SK-N-SH (cell line): ENCODE measurements around the gene UNKL. TPM values are rescaled to one million over a fixed set of nuclear protein-coding genes. Genes with fewer than 3 reads are reported as not detected.

Source experiments
- CTCF ChIA-PET: fragments of 300-600, 350-600 bp; formaldehyde crosslinking; extraction: SDS; loops from one replicate; lab custom pipeline; 2021; lab: Yijun Ruan, JAX
- POLR2A ChIA-PET: fragments of 350-600 bp; sonication (Branson Sonifier 250); formaldehyde crosslinking; extraction: SDS; loops from one replicate; lab custom pipeline; 2020; ENCODE audit warnings: antibody characterized with exemption, inconsistent platforms; lab: Yijun Ruan, JAX
- DNase-seq: peaks from one replicate; pipeline ENCODE4 v3.0.0; 2012
- H2AFZ ChIP-seq: fragments of 200-600 bp; sonication (generic); 2 replicates; pipeline ENCODE4 v1.8.1; 2016; ENCODE audit warnings: antibody characterized with exemption, mild to moderate bottlenecking, low read depth
- H3F3A ChIP-seq: fragments of 200-600 bp; sonication (generic); replicated peaks from 2 replicates; pipeline ENCODE3; 2016; ENCODE audit warnings: antibody characterized with exemption, mild to moderate bottlenecking; ENCODE audit not compliant: insufficient read depth
- H3K27ac ChIP-seq, 2 experiments: fragments of 200-500 bp in 1 of 2; fragments of 200-600 bp in 1 of 2; sonication (Bioruptor generic) in 1 of 2; sonication (generic), shearing (Covaris generic) in 1 of 2; 2 replicates each; pipeline versions ENCODE4 v1.5.1 to v1.6.1; 2014 to 2016; ENCODE audit warnings: low read depth in 2 of 2, inconsistent platforms in 1 of 2, low read length in 1 of 2, mild to moderate bottlenecking in 1 of 2, mixed read lengths in 1 of 2
- H3K27me3 ChIP-seq: fragments of 200-600 bp; sonication (generic), shearing (Covaris generic); 2 replicates; pipeline ENCODE4 v1.6.1; 2016; ENCODE audit warnings: mixed run types; ENCODE audit not compliant: insufficient read depth
- H3K36me3 ChIP-seq, 2 experiments: fragments of 200-500 bp in 1 of 2; fragments of 200-600 bp in 1 of 2; sonication (Bioruptor generic) in 1 of 2; sonication (generic) in 1 of 2; replicated peaks in 1 of 2; 2 replicates each; pipeline versions ENCODE3 to v1.5.1; 2014 to 2016; ENCODE audit warnings: low read length in 1 of 2, mild to moderate bottlenecking in 1 of 2; ENCODE audit not compliant: insufficient read depth in 2 of 2, control insufficient read depth in 1 of 2
- H3K4me1 ChIP-seq, 2 experiments: fragments of 200-500 bp in 1 of 2; fragments of 200-600 bp in 1 of 2; sonication (Bioruptor generic) in 1 of 2; sonication (generic), shearing (Covaris generic) in 1 of 2; 2 replicates each; pipeline versions ENCODE4 v1.5.1 to v1.6.1; 2014 to 2016; ENCODE audit warnings: low read depth in 1 of 2, low read length in 1 of 2, mixed run types in 1 of 2; ENCODE audit not compliant: insufficient read depth in 2 of 2, control insufficient read depth in 1 of 2
- H3K4me2 ChIP-seq: fragments of 200-600 bp; sonication (generic), shearing (Covaris generic); 2 replicates; pipeline ENCODE4 v1.6.1; 2017; ENCODE audit warnings: mixed run types
- H3K4me3 ChIP-seq, 2 experiments: fragments of 200-500 bp in 1 of 2; fragments of 200-600 bp in 1 of 2; sonication (Bioruptor generic) in 1 of 2; sonication (generic), shearing (Covaris generic) in 1 of 2; 2 replicates each; pipeline versions ENCODE4 v1.5.1 to v1.8.1; 2014 to 2016; ENCODE audit warnings: low read depth in 2 of 2, inconsistent platforms in 1 of 2, low read length in 1 of 2, mild to moderate bottlenecking in 1 of 2, mixed read lengths in 1 of 2, moderate library complexity in 1 of 2
- H3K79me2 ChIP-seq: fragments of 200-600 bp; sonication (generic); 2 replicates; pipeline ENCODE4 v1.8.1; 2017; ENCODE audit warnings: mild to moderate bottlenecking; ENCODE audit not compliant: insufficient read depth
- H3K9ac ChIP-seq: fragments of 200-600 bp; sonication (generic); 2 replicates; pipeline ENCODE4 v1.6.1; 2017; ENCODE audit warnings: mixed run types
- H3K9me2 ChIP-seq: fragments of 200-600 bp; sonication (generic); 2 replicates; pipeline ENCODE4 v1.6.1; 2017; ENCODE audit warnings: mixed run types
- H3K9me3 ChIP-seq: fragments of 200-600 bp; sonication (generic); 2 replicates; pipeline ENCODE4 v1.6.1; 2017; ENCODE audit warnings: mixed run types, mild to moderate bottlenecking, moderate library complexity
- H4K20me1 ChIP-seq: fragments of 200-600 bp; sonication (generic); 2 replicates; pipeline ENCODE4 v1.6.1; 2017; ENCODE audit warnings: mild to moderate bottlenecking, mixed run types; ENCODE audit not compliant: insufficient read depth
- ELF1 ChIP-seq: IDR thresholded peaks from 2 replicates; pipeline ENCODE4 v1.4.0; 2012
- FOXJ3 ChIP-seq: sonication (generic); formaldehyde crosslinking; IDR thresholded peaks from 2 replicates; pipeline ENCODE4 v1.5.1; 2020; ENCODE audit warnings: mild to moderate bottlenecking, missing genetic modification reagents
- FOXM1 ChIP-seq: IDR thresholded peaks from 2 replicates; pipeline ENCODE4 v1.4.0; 2012; ENCODE audit warnings: low read depth, mild to moderate bottlenecking
- GATA2 ChIP-seq: sonication (generic); formaldehyde crosslinking; IDR thresholded peaks from 2 replicates; pipeline ENCODE4 v1.5.0; 2020; ENCODE audit warnings: mild to moderate bottlenecking, missing genetic modification reagents
- MAX ChIP-seq: IDR thresholded peaks from 2 replicates; pipeline ENCODE4 v1.4.0; 2012; ENCODE audit warnings: low read depth
- MEF2A ChIP-seq: IDR thresholded peaks from 2 replicates; pipeline ENCODE4 v1.4.0; 2012; ENCODE audit warnings: low read depth, borderline replicate concordance
- RAD21 ChIP-seq: IDR thresholded peaks from 2 replicates; pipeline ENCODE4 v1.6.1; 2012; ENCODE audit warnings: mild to moderate bottlenecking, low read length
- RFX5 ChIP-seq: IDR thresholded peaks from 2 replicates; pipeline ENCODE4 v1.6.1; 2012; ENCODE audit warnings: mild to moderate bottlenecking, improper control_type of control experiment, low read length
- RXRA ChIP-seq: IDR thresholded peaks from 2 replicates; pipeline ENCODE4 v1.4.0; 2012; ENCODE audit warnings: low read depth, mild to moderate bottlenecking, borderline replicate concordance
- SIN3A ChIP-seq: IDR thresholded peaks from 2 replicates; pipeline ENCODE4 v1.6.1; 2012; ENCODE audit warnings: low read depth, mild to moderate bottlenecking, low read length, moderate library complexity, borderline replicate concordance
- SMC3 ChIP-seq: IDR thresholded peaks from 2 replicates; pipeline ENCODE4 v1.6.1; 2012; ENCODE audit warnings: low read depth, low read length, improper control_type of control experiment
- TEAD4 ChIP-seq: IDR thresholded peaks from 2 replicates; pipeline ENCODE4 v1.4.0; 2012; ENCODE audit warnings: mild to moderate bottlenecking, borderline replicate concordance; ENCODE audit not compliant: insufficient read depth
- YY1 ChIP-seq: IDR thresholded peaks from 2 replicates; pipeline ENCODE4 v1.4.0; 2012; ENCODE audit warnings: low read depth, mild to moderate bottlenecking
- ZBTB33 ChIP-seq: IDR thresholded peaks from 2 replicates; pipeline ENCODE4 v1.4.0; 2012; ENCODE audit warnings: low read depth, borderline replicate concordance
- WGBS: methylation state at CpG from one replicate; pipeline ENCODE4 v1.1.6; 2017; ENCODE audit warnings: low lambda C conversion rate; 5-methylcytosine and 5-hydroxymethylcytosine counted together
- polyA plus RNA-seq, 3 experiments: library from polyadenylated mRNA; depleted of rRNA; stranded (reverse); fragments of >200 nt; gene quantifications; 2 replicates each; pipeline ENCODE4 v1.2.3, GENCODE V29; 2012
- TF ChIP-seq, protein P1 (sequence below): IDR thresholded peaks from 2 replicates; pipeline ENCODE4 v1.4.0; 2012; ENCODE audit warnings: low read depth, borderline replicate concordance
- TF ChIP-seq, protein P2 (sequence below): IDR thresholded peaks from 2 replicates; pipeline ENCODE4 v1.6.1; 2012; ENCODE audit warnings: mild to moderate bottlenecking, low read depth, low read length, moderate library complexity
- TF ChIP-seq, protein P3 (sequence below): fragments of 150-350 bp; IDR thresholded peaks from 2 replicates; pipeline ENCODE4 v1.6.1; 2016; ENCODE audit warnings: mild to moderate bottlenecking, low read depth, low read length

Gene UNKL
- polyA plus RNA-seq, 1 of the 3 experiments (the other 2 are of a cell fraction): 16.4 TPM

GRCh38 chr16:1394367-1394951 is 20.0 kb downstream of the UNKL start:
- H2AFZ ChIP-seq: no peak overlapping the region
- 89% methylated on average over 18 of the region's 19 CpGs for WGBS
- CTCF ChIA-PET: interaction anchor here (0.6 kb wide), 1 partner anchor 378 kb away, joined by 3 read pairs; the partner anchor contains the start of genes EME2 and MRPS34
- no peaks in the 10 kb centered on the region for H3K79me2 ChIP-seq
- POLR2A ChIA-PET: no interaction called here
- H3K27me3 ChIP-seq: no peaks in the 10 kb centered on the region
- no peaks in the 10 kb centered on the region for H3K9me3 ChIP-seq
- H3K4me1 ChIP-seq: no peaks in the 10 kb centered on the region
- H4K20me1 ChIP-seq: no peaks in the 10 kb centered on the region
- H3K4me2 ChIP-seq: no peak overlapping the region
- no peak overlapping the region for H3K4me3 ChIP-seq
- TF ChIP-seq GATA2 (CRISPR knock-in tag): no peak
- TF ChIP-seq YY1: no peak
- TF ChIP-seq ELF1: no peak
- no peak for TF ChIP-seq MEF2A
- no peak for TF ChIP-seq ZBTB33
- TF ChIP-seq, protein P1, sequence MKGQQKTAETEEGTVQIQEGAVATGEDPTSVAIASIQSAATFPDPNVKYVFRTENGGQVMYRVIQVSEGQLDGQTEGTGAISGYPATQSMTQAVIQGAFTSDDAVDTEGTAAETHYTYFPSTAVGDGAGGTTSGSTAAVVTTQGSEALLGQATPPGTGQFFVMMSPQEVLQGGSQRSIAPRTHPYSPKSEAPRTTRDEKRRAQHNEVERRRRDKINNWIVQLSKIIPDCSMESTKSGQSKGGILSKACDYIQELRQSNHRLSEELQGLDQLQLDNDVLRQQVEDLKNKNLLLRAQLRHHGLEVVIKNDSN: no peak
- no peak for TF ChIP-seq FOXM1
- no peak for TF ChIP-seq MAX
- TF ChIP-seq SIN3A: no peak
- TF ChIP-seq SMC3: no peak
- TF ChIP-seq TEAD4: no peak
- no peak for TF ChIP-seq FOXJ3 (CRISPR knock-in tag)
- TF ChIP-seq, protein P2, sequence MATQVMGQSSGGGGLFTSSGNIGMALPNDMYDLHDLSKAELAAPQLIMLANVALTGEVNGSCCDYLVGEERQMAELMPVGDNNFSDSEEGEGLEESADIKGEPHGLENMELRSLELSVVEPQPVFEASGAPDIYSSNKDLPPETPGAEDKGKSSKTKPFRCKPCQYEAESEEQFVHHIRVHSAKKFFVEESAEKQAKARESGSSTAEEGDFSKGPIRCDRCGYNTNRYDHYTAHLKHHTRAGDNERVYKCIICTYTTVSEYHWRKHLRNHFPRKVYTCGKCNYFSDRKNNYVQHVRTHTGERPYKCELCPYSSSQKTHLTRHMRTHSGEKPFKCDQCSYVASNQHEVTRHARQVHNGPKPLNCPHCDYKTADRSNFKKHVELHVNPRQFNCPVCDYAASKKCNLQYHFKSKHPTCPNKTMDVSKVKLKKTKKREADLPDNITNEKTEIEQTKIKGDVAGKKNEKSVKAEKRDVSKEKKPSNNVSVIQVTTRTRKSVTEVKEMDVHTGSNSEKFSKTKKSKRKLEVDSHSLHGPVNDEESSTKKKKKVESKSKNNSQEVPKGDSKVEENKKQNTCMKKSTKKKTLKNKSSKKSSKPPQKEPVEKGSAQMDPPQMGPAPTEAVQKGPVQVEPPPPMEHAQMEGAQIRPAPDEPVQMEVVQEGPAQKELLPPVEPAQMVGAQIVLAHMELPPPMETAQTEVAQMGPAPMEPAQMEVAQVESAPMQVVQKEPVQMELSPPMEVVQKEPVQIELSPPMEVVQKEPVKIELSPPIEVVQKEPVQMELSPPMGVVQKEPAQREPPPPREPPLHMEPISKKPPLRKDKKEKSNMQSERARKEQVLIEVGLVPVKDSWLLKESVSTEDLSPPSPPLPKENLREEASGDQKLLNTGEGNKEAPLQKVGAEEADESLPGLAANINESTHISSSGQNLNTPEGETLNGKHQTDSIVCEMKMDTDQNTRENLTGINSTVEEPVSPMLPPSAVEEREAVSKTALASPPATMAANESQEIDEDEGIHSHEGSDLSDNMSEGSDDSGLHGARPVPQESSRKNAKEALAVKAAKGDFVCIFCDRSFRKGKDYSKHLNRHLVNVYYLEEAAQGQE: no peak
- TF ChIP-seq RXRA: no peak
- no peak for TF ChIP-seq RFX5
- TF ChIP-seq, protein P3, sequence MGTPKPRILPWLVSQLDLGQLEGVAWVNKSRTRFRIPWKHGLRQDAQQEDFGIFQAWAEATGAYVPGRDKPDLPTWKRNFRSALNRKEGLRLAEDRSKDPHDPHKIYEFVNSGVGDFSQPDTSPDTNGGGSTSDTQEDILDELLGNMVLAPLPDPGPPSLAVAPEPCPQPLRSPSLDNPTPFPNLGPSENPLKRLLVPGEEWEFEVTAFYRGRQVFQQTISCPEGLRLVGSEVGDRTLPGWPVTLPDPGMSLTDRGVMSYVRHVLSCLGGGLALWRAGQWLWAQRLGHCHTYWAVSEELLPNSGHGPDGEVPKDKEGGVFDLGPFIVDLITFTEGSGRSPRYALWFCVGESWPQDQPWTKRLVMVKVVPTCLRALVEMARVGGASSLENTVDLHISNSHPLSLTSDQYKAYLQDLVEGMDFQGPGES: no peak
- TF ChIP-seq RAD21: no peak
- TF ChIP-seq, all 33 proteins: peak for 0
- no peak for DNase-seq
- Histone ChIP-seq H3K27ac (no peak overlapping the region), H3K9me2 (no peaks in the 10 kb centered on the region), H3K36me3 (peaks cover 0 to 6% of the 10 kb centered on the region in 2 experiments), H3K9ac (no peak overlapping the region), H3F3A (no peaks in the 10 kb centered on the region)
